Measurements from ENCODE around the gene EFTUD2. TPM values are rescaled to one million over a fixed set of nuclear protein-coding genes. Genes with fewer than 3 reads are reported as not detected.
A peak's percentile ranks its signal among the peaks of the same experiment; 100 is the strongest.

EFTUD2 gene
- polyA plus RNA-seq, 3 donors: 82.9 to 144 (median 104) TPM

- WGBS (ENCODE audit: insufficient coverage): no CpG with 5 or more reads among the region's 1 CpG
- no peak overlapping the region for H3K4me3 ChIP-seq (replicated peaks in 1 of 3; ENCODE audit: low read depth in 2 of 3, low read length in 3 of 3)
Measured at GRCh38 chr17:44844390-44844830, 54.8 kb downstream of the EFTUD2 start.

GRCh38 chr17:44842748-44843147 is 56.5 kb downstream of the EFTUD2 start:
- Mint-ChIP-seq H3K4me1 (no peaks in the 10 kb centered on the region), H3K27me3 (ENCODE audit: low read depth in 3 of 3) (peaks cover 7 to 24% (median 13%) of the 10 kb centered on the region in 3 donors), H3K9me3 (peaks cover 0 to 1% (median 0%) of the 10 kb centered on the region in 7 donors), H3K4me3 (no peak overlapping the region), H3K27ac (peak overlapping the region in 1 of 7 donors; percentile 10), H3K36me3 (no peaks in the 10 kb centered on the region)
- Histone ChIP-seq H3K9me3 (replicated peaks in 1 of 2; ENCODE audit: control insufficient read depth in 1 of 2, insufficient read depth in 1 of 2, low read length in 2 of 2) (no peaks in the 10 kb centered on the region), H3K79me2 (ENCODE audit: insufficient read depth, low read length) (no peaks in the 10 kb centered on the region), H3K36me3 (replicated peaks in 1 of 2; ENCODE audit: control insufficient read depth in 1 of 2, insufficient read depth in 2 of 2, low read length in 2 of 2) (no peaks in the 10 kb centered on the region), H2AFZ (ENCODE audit: insufficient read depth, low read depth, low read length, poor library complexity, severe bottlenecking) (no peak overlapping the region), H3K4me2 (replicated peaks; ENCODE audit: extremely low read depth, low read length, poor library complexity, severe bottlenecking) (no peak overlapping the region), H4K20me1 (ENCODE audit: insufficient read depth, low read length) (no peaks in the 10 kb centered on the region), H3K27ac (ENCODE audit: low read depth in 1 of 2, low read length in 2 of 2) (no peak overlapping the region), H3K27me3 (ENCODE audit: control insufficient read depth in 2 of 2, insufficient read depth in 2 of 2, low read length in 2 of 2) (no peaks in the 10 kb centered on the region), H3K4me3 (replicated peaks in 1 of 3; ENCODE audit: low read depth in 2 of 3, low read length in 3 of 3) (no peak overlapping the region), H3K9ac (ENCODE audit: insufficient read depth, low read length, poor library complexity, severe bottlenecking) (no peak overlapping the region), H3K4me1 (ENCODE audit: control insufficient read depth in 1 of 2, insufficient read depth in 2 of 2, low read length in 2 of 2) (no peaks in the 10 kb centered on the region)
- no peak for TF ChIP-seq CTCF (IDR thresholded peaks at IDR 0.05)
- DNase-seq: no peak
- no CpG with 5 or more reads among the region's 5 CpGs for WGBS (ENCODE audit: insufficient coverage)
- intact Hi-C loops (cut with micrococcal nuclease): no loop called here

More at GRCh38 chr17:44844390-44844830, 54.8 kb downstream of the EFTUD2 start:
- H2AFZ ChIP-seq (ENCODE audit: insufficient read depth, low read depth, low read length, poor library complexity, severe bottlenecking): no peak overlapping the region
- no peak overlapping the region for H3K27ac Mint-ChIP-seq
- peaks cover 0 to 1% (median 0%) of the 10 kb centered on the region in 7 donors for H3K9me3 Mint-ChIP-seq
- H3K36me3 ChIP-seq (replicated peaks in 1 of 2; ENCODE audit: control insufficient read depth in 1 of 2, insufficient read depth in 2 of 2, low read length in 2 of 2): peaks cover 0 to 3% of the 10 kb centered on the region in 2 donors
- peaks cover 7 to 18% (median 11%) of the 10 kb centered on the region in 3 donors for H3K27me3 Mint-ChIP-seq (ENCODE audit: low read depth in 3 of 3)
- no peak overlapping the region for H3K27ac ChIP-seq (ENCODE audit: low read depth in 1 of 2, low read length in 2 of 2)
- no peaks in the 10 kb centered on the region for H4K20me1 ChIP-seq (ENCODE audit: insufficient read depth, low read length)
- H3K27me3 ChIP-seq (ENCODE audit: control insufficient read depth in 2 of 2, insufficient read depth in 2 of 2, low read length in 2 of 2): no peaks in the 10 kb centered on the region
- H3K9ac ChIP-seq (ENCODE audit: insufficient read depth, low read length, poor library complexity, severe bottlenecking): no peak overlapping the region
- H3K9me3 ChIP-seq (replicated peaks in 1 of 2; ENCODE audit: control insufficient read depth in 1 of 2, insufficient read depth in 1 of 2, low read length in 2 of 2): no peaks in the 10 kb centered on the region
- H3K4me1 ChIP-seq (ENCODE audit: control insufficient read depth in 1 of 2, insufficient read depth in 2 of 2, low read length in 2 of 2): no peaks in the 10 kb centered on the region
- H3K4me3 Mint-ChIP-seq: no peak overlapping the region
- intact Hi-C loops (cut with micrococcal nuclease): no loop called here
- H3K36me3 Mint-ChIP-seq: peaks cover 3 to 4% of the 10 kb centered on the region in 2 donors
- DNase-seq: no peak
- H3K79me2 ChIP-seq (ENCODE audit: insufficient read depth, low read length): no peaks in the 10 kb centered on the region
- no peak overlapping the region for H3K4me2 ChIP-seq (replicated peaks; ENCODE audit: extremely low read depth, low read length, poor library complexity, severe bottlenecking)
- no peak for TF ChIP-seq CTCF (IDR thresholded peaks at IDR 0.05)
- H3K4me1 Mint-ChIP-seq: no peaks in the 10 kb centered on the region

Data from CD14-positive monocyte (primary cell).